KOPT-K1 (cell line): ENCODE results near the gene ETFDH.
"Not testable (repeated sequence)": the region's sequence is repeated elsewhere in the genome, so short reads cannot be mapped to it uniquely, and the experiment has no call there.

Experiments used
- H3K27ac ChIP-seq: fragments of 200-600 bp; sonication (generic); 2 replicates; pipeline ENCODE4 v1.5.1; 2016; ENCODE audit warnings: antibody characterized with exemption, mild to moderate bottlenecking, low read depth, low read length; ENCODE audit not compliant: poor library complexity, severe bottlenecking
- H3K36me3 ChIP-seq: fragments of 200-600 bp; sonication (generic); 2 replicates; pipeline ENCODE4 v1.5.1; 2017; ENCODE audit warnings: antibody characterized with exemption, mild to moderate bottlenecking, low read length, moderate library complexity; ENCODE audit not compliant: insufficient read depth
- H3K9me3 ChIP-seq: fragments of 200-600 bp; sonication (generic); 2 replicates; pipeline ENCODE4 v1.5.1; 2017; ENCODE audit warnings: antibody characterized with exemption, low read length, mild to moderate bottlenecking; ENCODE audit not compliant: insufficient read depth, poor library complexity, severe bottlenecking

ETFDH gene

GRCh38 chr4:158667651-158668198, 4.4 kb upstream of the ETFDH start:
- Histone ChIP-seq H3K36me3 (peaks cover 38% of the 10 kb centered on the region), H3K27ac (no peak overlapping the region)

GRCh38 chr4:158669310-158669709, 2.8 kb upstream of the ETFDH start:
- Histone ChIP-seq H3K27ac (no peak overlapping the region), H3K9me3 (no peaks in the 10 kb centered on the region), H3K36me3 (peaks cover 38% of the 10 kb centered on the region)

More at GRCh38 chr4:158667651-158668198, 4.4 kb upstream of the ETFDH start:
- H3K9me3 ChIP-seq: no peaks in the 10 kb centered on the region

- H3K27ac ChIP-seq: peak overlapping the region; percentile 90
These were observed 976 bp upstream of the ETFDH start for GRCh38 chr4:158670975-158671664.

GRCh38 chr4:158671665-158671914, 506 bp upstream of the ETFDH start, which contains the start of gene C4orf46:
Gene C4orf46, minus strand, starts transcription at chr4:158671887. Its CDS starts 86 bp downstream, at chr4:158671801.
- H3K27ac ChIP-seq: peak within 1 kb of the TSS; percentile 90
- peaks cover 18% of the 10 kb centered on the region for H3K36me3 ChIP-seq
- no peaks in the 10 kb centered on the region for H3K9me3 ChIP-seq

More at GRCh38 chr4:158670975-158671664, 976 bp upstream of the ETFDH start:
- peaks cover 23% of the 10 kb centered on the region for H3K36me3 ChIP-seq
- H3K9me3 ChIP-seq: no peaks in the 10 kb centered on the region

GRCh38 chr4:158673633-158674032, 1.5 kb downstream of the ETFDH start:
- no peaks in the 10 kb centered on the region for H3K9me3 ChIP-seq

GRCh38 chr4:158676076-158676475, 4.0 kb downstream of the ETFDH start:
- no peaks in the 10 kb centered on the region for H3K9me3 ChIP-seq
- H3K36me3 ChIP-seq: no peaks in the 10 kb centered on the region
- no peak overlapping the region for H3K27ac ChIP-seq

More at GRCh38 chr4:158673633-158674032, 1.5 kb downstream of the ETFDH start:
- H3K36me3 ChIP-seq: peaks cover 6% of the 10 kb centered on the region
- no peak overlapping the region for H3K27ac ChIP-seq

- Histone ChIP-seq H3K9me3 (no peaks in the 10 kb centered on the region), H3K27ac (no peak overlapping the region), H3K36me3 (no peaks in the 10 kb centered on the region; the same call in 1 of the 2 replicates)
These were observed 6.7 kb downstream of the ETFDH start for GRCh38 chr4:158678767-158679166.

GRCh38 chr4:158681629-158682028, 9.5 kb downstream of the ETFDH start:
- no peaks in the 10 kb centered on the region; the same call in 1 of the 2 replicates for H3K36me3 ChIP-seq
- no peak overlapping the region for H3K27ac ChIP-seq
- no peaks in the 10 kb centered on the region for H3K9me3 ChIP-seq

- no peak overlapping the region for H3K27ac ChIP-seq
- peaks cover 3% of the 10 kb centered on the region for H3K36me3 ChIP-seq
- H3K9me3 ChIP-seq: no peaks in the 10 kb centered on the region
These were observed 10.0 kb downstream of the ETFDH start for GRCh38 chr4:158682066-158682465.

GRCh38 chr4:158688813-158689212, 16.7 kb downstream of the ETFDH start:
- Histone ChIP-seq H3K27ac (no peak overlapping the region), H3K36me3 (peaks cover 6% of the 10 kb centered on the region; the same call in 1 of the 2 replicates), H3K9me3 (no peaks in the 10 kb centered on the region)

- Histone ChIP-seq H3K27ac (no peak overlapping the region), H3K36me3 (peaks cover 62% of the 10 kb centered on the region), H3K9me3 (no peaks in the 10 kb centered on the region)
These were observed 32.2 kb downstream of the ETFDH start for GRCh38 chr4:158704274-158704673.

GRCh38 chr4:158710814-158711213, 38.7 kb downstream of the ETFDH start:
- Histone ChIP-seq H3K36me3 (peaks cover 100% of the 10 kb centered on the region), H3K9me3 (no peaks in the 10 kb centered on the region)

GRCh38 chr4:158712622-158713021, 40.5 kb downstream of the ETFDH start:
- H3K36me3 ChIP-seq: peaks cover 100% of the 10 kb centered on the region

More at GRCh38 chr4:158710814-158711213, 38.7 kb downstream of the ETFDH start:
- no peak overlapping the region for H3K27ac ChIP-seq

GRCh38 chr4:158714937-158715336, 42.8 kb downstream of the ETFDH start:
- H3K36me3 ChIP-seq: peaks cover 100% of the 10 kb centered on the region

More at GRCh38 chr4:158712622-158713021, 40.5 kb downstream of the ETFDH start:
- not testable (repeated sequence) for H3K27ac ChIP-seq, H3K9me3 ChIP-seq

GRCh38 chr4:158715802-158716201, 43.7 kb downstream of the ETFDH start:
- H3K9me3 ChIP-seq: no peaks in the 10 kb centered on the region
- H3K27ac ChIP-seq: no peak overlapping the region
- H3K36me3 ChIP-seq: peaks cover 99% of the 10 kb centered on the region

More at GRCh38 chr4:158714937-158715336, 42.8 kb downstream of the ETFDH start:
- Histone ChIP-seq H3K27ac (no peak overlapping the region), H3K9me3 (no peaks in the 10 kb centered on the region)

- Histone ChIP-seq H3K9me3 (no peaks in the 10 kb centered on the region), H3K27ac (no peak overlapping the region), H3K36me3 (peaks cover 47% of the 10 kb centered on the region)
These were observed 49.6 kb downstream of the ETFDH start for GRCh38 chr4:158721680-158722079.
